GM04504 (cell line): ENCODE results near the gene OR4C15.

ENCODE experiments used
- DNase-seq: peaks from one replicate; pipeline ENCODE4 v3.0.0-alpha.2; 2012; ENCODE audit warnings: low read depth

The OR4C15 gene

GRCh38 chr11:55554169-55554568 lies at the start of gene OR4C15:
TSS of gene OR4C15 (plus strand) at chr11:55554469. CDS start at chr11:55554469, 0 bp downstream.
- DNase-seq = no peak

GRCh38 chr11:55571828-55572227 lies 17.6 kb downstream of the OR4C15 start, which contains the start of gene OR4C16:
TSS of gene OR4C16 (plus strand) at chr11:55572128. CDS start at chr11:55572128, 0 bp downstream.
- no peak for DNase-seq

GRCh38 chr11:55572548-55572947 lies 18.3 kb downstream of the OR4C15 start:
- no peak for DNase-seq
